GM19043 (cell line): ENCODE measurements around the gene SH3D19.
A peak's percentile ranks its signal among the peaks of the same experiment; 100 is the strongest.
"Not testable (repeated sequence)": the region's sequence is repeated elsewhere in the genome, so short reads cannot be mapped to it uniquely, and the experiment has no call there.

ENCODE experiments used
- ATAC-seq: cut with Tn5 transposase; IDR thresholded peaks from one replicate; pipeline ENCODE4 v1.9.1; 2021; ENCODE audit warnings: low read depth; ENCODE audit not compliant: unreplicated experiment

The SH3D19 gene

GRCh38 chr4:151107063-151107462 is 218.3 kb downstream of the SH3D19 start:
- ATAC-seq: no peak

- no peak for ATAC-seq
These were observed 219.9 kb downstream of the SH3D19 start for GRCh38 chr4:151105454-151106032.

GRCh38 chr4:151104621-151105020 is 220.8 kb downstream of the SH3D19 start:
- ATAC-seq: no peak

GRCh38 chr4:151103758-151104157 is 221.6 kb downstream of the SH3D19 start:
- no peak for ATAC-seq

- no peak for ATAC-seq
These were observed 224.9 kb downstream of the SH3D19 start for GRCh38 chr4:151100531-151100930.

GRCh38 chr4:151099976-151100417 is 225.4 kb downstream of the SH3D19 start:
- ATAC-seq: no peak

- peak; percentile 91 for ATAC-seq
These were observed 226.0 kb downstream of the SH3D19 start, which contains the start of gene RPS3A for GRCh38 chr4:151099229-151099975. RPS3A (plus strand) TSS chr4:151099628; CDS start chr4:151099653, 25 bp downstream.

GRCh38 chr4:151098979-151099228 is 226.5 kb downstream of the SH3D19 start:
- no peak for ATAC-seq

- ATAC-seq: no peak
These were observed 227.6 kb downstream of the SH3D19 start for GRCh38 chr4:151097759-151098158.

- no peak for ATAC-seq
These were observed 230.3 kb downstream of the SH3D19 start for GRCh38 chr4:151095142-151095541.

GRCh38 chr4:151094290-151094751 is 231.1 kb downstream of the SH3D19 start:
- ATAC-seq: no peak

- ATAC-seq: no peak
These were observed 232.2 kb downstream of the SH3D19 start for GRCh38 chr4:151093203-151093602.

GRCh38 chr4:151092488-151092887 is 232.9 kb downstream of the SH3D19 start:
- ATAC-seq: no peak

- ATAC-seq: no peak
These were observed 234.4 kb downstream of the SH3D19 start for GRCh38 chr4:151091047-151091446.

- ATAC-seq: no peak
These were observed 237.9 kb downstream of the SH3D19 start for GRCh38 chr4:151087467-151087866.

GRCh38 chr4:151077978-151078377 is 247.4 kb downstream of the SH3D19 start:
- not testable (repeated sequence) for ATAC-seq

- ATAC-seq: no peak
These were observed 250.9 kb downstream of the SH3D19 start for GRCh38 chr4:151074416-151074916.
